HCT116 (cell line): ENCODE results near the gene KIFAP3. TPM values are rescaled to one million over a fixed set of nuclear protein-coding genes. Genes with fewer than 3 reads are reported as not detected.

Experiments used
- ATAC-seq: fragments of 200-7000 bp; cut with Tn5 transposase; 2 replicates; pipeline ENCODE4 v1.9.1; 2020; ENCODE audit warnings: mild to moderate bottlenecking, moderate library complexity
- BruUV-seq: library from RNA; stranded (reverse); fragments of 400-500 nt; replicated peaks from 2 replicates; lab custom pipeline; 2021; lab: Mats Ljungman, UMichigan
- CTCF ChIA-PET: fragments of 300-600 bp; sonication (Branson Sonifier 250); formaldehyde crosslinking; loops from one replicate; lab custom pipeline; 2021; ENCODE audit warnings: antibody characterized with exemption; lab: Charles Lee
- POLR2A ChIA-PET: fragments of 300-600, 350-600 bp; sonication (Branson Sonifier 250); formaldehyde crosslinking; loops from one replicate; lab custom pipeline; 2021; ENCODE audit warnings: antibody characterized with exemption; lab: Charles Lee
- RAD21 ChIA-PET, 2 experiments: fragments of 300-600 bp; sonication (Branson Sonifier 250); formaldehyde crosslinking; loops; one replicate each; lab custom pipeline; 2023; ENCODE audit warnings: low total read pairs in 2 of 2; ENCODE audit not compliant: uncharacterized antibody in 2 of 2, unreplicated experiment in 2 of 2, low non-redundant PET in 1 of 2; lab: Charles Lee
- DNase-seq: peaks from one replicate; pipeline ENCODE4 v3.0.0-alpha.2; 2010; ENCODE audit warnings: low read depth, low spot score
- H2AFZ ChIP-seq: fragments of 200-600 bp; shearing (Covaris generic), sonication (generic); 2 replicates; pipeline ENCODE4 v1.6.1; 2017; ENCODE audit warnings: low read depth, mixed run types, mixed read lengths, antibody characterized with exemption, low read length; ENCODE audit not compliant: poor library complexity, severe bottlenecking
- H3K27ac ChIP-seq: 2 replicates; pipeline ENCODE4 v1.5.1; 2012; ENCODE audit warnings: low read depth, low read length
- H3K27me3 ChIP-seq: fragments of 200-600 bp; sonication (generic); 2 replicates; pipeline ENCODE4 v1.6.1; 2016; ENCODE audit warnings: mixed run types, low read length, mixed read lengths; ENCODE audit not compliant: insufficient read depth
- H3K36me3 ChIP-seq, 2 experiments: fragments of 200-500 bp in 1 of 2; fragments of 200-600 bp in 1 of 2; sonication (Bioruptor generic) in 1 of 2; sonication (generic) in 1 of 2; 2 replicates each; pipeline versions ENCODE4 v1.5.1 to v1.6.1; 2014 to 2016; ENCODE audit warnings: low read length in 2 of 2, inconsistent platforms in 1 of 2, mixed read lengths in 1 of 2, mixed run types in 1 of 2; ENCODE audit not compliant: insufficient read depth in 2 of 2, control insufficient read depth in 1 of 2
- H3K4me1 ChIP-seq, 2 experiments: fragments of 200-600 bp in 1 of 2; sonication (generic) in 1 of 2; 2 replicates each; pipeline versions ENCODE4 v1.5.1 to v1.6.1; 2012 to 2017; ENCODE audit warnings: low read length in 2 of 2, inconsistent platforms in 1 of 2, mild to moderate bottlenecking in 1 of 2, mixed read lengths in 1 of 2, mixed run types in 1 of 2, moderate library complexity in 1 of 2; ENCODE audit not compliant: insufficient read depth in 2 of 2, control insufficient read depth in 1 of 2
- H3K4me2 ChIP-seq: fragments of 200-600 bp; sonication (generic); 2 replicates; pipeline ENCODE4 v1.6.1; 2017; ENCODE audit warnings: mixed run types, low read length, mixed read lengths
- H3K4me3 ChIP-seq, 2 experiments: fragments of 200-600 bp in 1 of 2; sonication (generic) in 1 of 2; replicated peaks in 1 of 2; 2 replicates each; pipeline ENCODE4 v1.5.1; 2011 to 2016; ENCODE audit warnings: low read length in 2 of 2, control low read depth in 1 of 2, low read depth in 1 of 2, mild to moderate bottlenecking in 1 of 2, mixed read lengths in 1 of 2, mixed run types in 1 of 2
- H3K79me2 ChIP-seq: fragments of 200-600 bp; sonication (generic); 2 replicates; pipeline ENCODE4 v1.6.1; 2017; ENCODE audit warnings: mild to moderate bottlenecking, mixed run types, low read length, moderate library complexity, mixed read lengths; ENCODE audit not compliant: insufficient read depth
- H3K9ac ChIP-seq: fragments of 200-600 bp; sonication (generic); 2 replicates; pipeline ENCODE4 v1.6.1; 2016; ENCODE audit warnings: low read length, mixed read lengths
- H3K9me2 ChIP-seq: fragments of 200-600 bp; sonication (generic), shearing (Covaris generic); 2 replicates; pipeline ENCODE4 v1.6.1; 2017; ENCODE audit warnings: mixed run types, mild to moderate bottlenecking, moderate library complexity; ENCODE audit not compliant: insufficient read depth
- H3K9me3 ChIP-seq, 2 experiments: fragments of 200-500 bp in 1 of 2; fragments of 200-600 bp in 1 of 2; sonication (Bioruptor generic) in 1 of 2; sonication (generic) in 1 of 2; 2 replicates each; pipeline ENCODE4 v1.6.1; 2014 to 2017; ENCODE audit warnings: low read length in 2 of 2, mixed read lengths in 2 of 2, inconsistent platforms in 1 of 2, low read depth in 1 of 2, mild to moderate bottlenecking in 1 of 2, mixed run types in 1 of 2, moderate library complexity in 1 of 2; ENCODE audit not compliant: control insufficient read depth in 1 of 2, insufficient read depth in 1 of 2
- H4K20me1 ChIP-seq: fragments of 200-600 bp; sonication (generic), shearing (Covaris generic); 2 replicates; pipeline ENCODE4 v1.6.1; 2017; ENCODE audit warnings: mixed run types, mild to moderate bottlenecking, moderate library complexity; ENCODE audit not compliant: insufficient read depth
- CBX3 ChIP-seq: IDR thresholded peaks from 2 replicates; pipeline ENCODE4 v1.6.1; 2012; ENCODE audit warnings: low read depth
- ELF1 ChIP-seq: IDR thresholded peaks from 2 replicates; pipeline ENCODE4 v1.6.1; 2012; ENCODE audit warnings: low read depth, borderline replicate concordance
- EZH2phosphoT487 ChIP-seq: fragments of 200-600 bp; IDR thresholded peaks from 2 replicates; pipeline ENCODE4 v1.6.1; 2018; ENCODE audit warnings: antibody characterized with exemption, borderline replicate concordance
- FOSL1 ChIP-seq: IDR thresholded peaks from 2 replicates; pipeline ENCODE4 v1.6.1; 2012; ENCODE audit warnings: low read depth
- JUND ChIP-seq: IDR thresholded peaks from 2 replicates; pipeline ENCODE4 v1.6.1; 2012
- POLR2A ChIP-seq: IDR thresholded peaks from 2 replicates; pipeline ENCODE4 v1.7.0; 2011; ENCODE audit warnings: borderline replicate concordance; ENCODE audit not compliant: insufficient read depth, insufficient read length; ENCODE audit errors: extremely low read depth
- POLR2AphosphoS5 ChIP-seq: IDR thresholded peaks from 2 replicates; pipeline ENCODE4 v1.6.1; 2011; ENCODE audit warnings: mild to moderate bottlenecking, low read depth, low read length, moderate library complexity
- RAD21 ChIP-seq: IDR thresholded peaks from 2 replicates; pipeline ENCODE4 v1.6.1; 2012; ENCODE audit warnings: low read depth, mild to moderate bottlenecking
- SIN3A ChIP-seq: IDR thresholded peaks from 2 replicates; pipeline ENCODE4 v1.6.1; 2012; ENCODE audit warnings: low read depth
- SP1 ChIP-seq: IDR thresholded peaks from 2 replicates; pipeline ENCODE4 v1.6.1; 2012; ENCODE audit warnings: low read depth
- SRF ChIP-seq: IDR thresholded peaks from 2 replicates; pipeline ENCODE4 v1.6.1; 2012; ENCODE audit warnings: low read depth
- TCF7L2 ChIP-seq: IDR thresholded peaks from 2 replicates; pipeline ENCODE4 v1.7.0; 2011; ENCODE audit warnings: borderline replicate concordance, inconsistent platforms; ENCODE audit not compliant: insufficient read depth, insufficient read length; ENCODE audit errors: extremely low read depth
- YY1 ChIP-seq: IDR thresholded peaks from 2 replicates; pipeline ENCODE4 v1.6.1; 2011; ENCODE audit warnings: low read length, low read depth, moderate library complexity, mild to moderate bottlenecking; ENCODE audit not compliant: insufficient replicate concordance; ENCODE audit errors: extremely low read depth
- ZFX ChIP-seq: fragments of 450-650 bp; IDR thresholded peaks from 2 replicates; pipeline ENCODE4 v1.6.1; 2017
- ZNF274 ChIP-seq: fragments of 200-500 bp; sonication (Bioruptor generic); IDR thresholded peaks from 2 replicates; pipeline ENCODE4 v1.6.1; 2014; ENCODE audit warnings: mild to moderate bottlenecking, low read depth, low read length, inconsistent platforms
- intact Hi-C: fragments of 100-400 bp; cut with micrococcal nuclease; formaldehyde crosslinking; loops from 2 replicates; pipeline ENCODE4 v1.10.0; 2022
- total RNA-seq: library from RNA; stranded (reverse); gene quantifications from one replicate; pipeline ENCODE4 v1.2.1, GENCODE V29; 2021; ENCODE audit not compliant: unreplicated experiment
- TF ChIP-seq, protein P1 (sequence below): IDR thresholded peaks from 2 replicates; pipeline ENCODE4 v1.6.1; 2012
- TF ChIP-seq, protein P2 (sequence below): IDR thresholded peaks from 2 replicates; pipeline ENCODE4 v1.6.1; 2011; ENCODE audit warnings: mild to moderate bottlenecking, low read length, moderate library complexity; ENCODE audit not compliant: insufficient replicate concordance; ENCODE audit errors: extremely low read depth

KIFAP3 gene
- total RNA-seq, 1 experiment from 2014 or later, result 10.8 TPM

DNA sequence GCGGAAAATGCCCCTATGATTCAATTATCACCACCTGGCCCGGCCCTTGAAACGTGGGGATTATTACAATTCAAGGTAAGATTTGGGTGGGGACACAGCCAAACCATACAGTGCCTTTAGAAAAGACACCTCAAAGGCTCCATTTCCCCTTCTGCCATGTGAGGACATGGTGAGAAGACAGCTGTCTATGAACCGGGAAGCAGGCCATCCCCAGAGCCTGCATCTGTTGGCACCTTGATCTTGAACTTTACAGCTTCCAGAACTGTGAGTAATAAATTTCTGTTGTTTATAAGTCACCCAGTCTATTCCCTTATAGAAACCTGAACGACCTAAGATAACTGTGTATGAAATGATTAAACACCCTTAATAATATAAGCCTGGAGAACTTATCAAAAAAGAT lies 61.6 kb downstream of the KIFAP3 start:
- DNase-seq (no peak), ATAC-seq (no peak)
- Histone ChIP-seq H3K9me3 (no peaks in the 10 kb centered on the region), H4K20me1 (no peaks in the 10 kb centered on the region; the same call in 1 of the 2 replicates), H3K9me2 (no peaks in the 10 kb centered on the region), H3K79me2 (no peaks in the 10 kb centered on the region), H2AFZ (no peak overlapping the region), H3K9ac (no peak overlapping the region), H3K4me3 (no peak overlapping the region), H3K36me3 (no peaks in the 10 kb centered on the region), H3K4me1 (no peaks in the 10 kb centered on the region), H3K27ac (no peak overlapping the region), H3K4me2 (no peak overlapping the region), H3K27me3 (no peaks in the 10 kb centered on the region)
- ChIA-PET CTCF (no interaction called here), POLR2A (no interaction called here), RAD21 (no interaction called here)
- TF ChIP-seq SIN3A, result no peak
- TF ChIP-seq ZFX, result no peak
- no peak for TF ChIP-seq JUND
- no peak for TF ChIP-seq SRF
- TF ChIP-seq, protein P1, sequence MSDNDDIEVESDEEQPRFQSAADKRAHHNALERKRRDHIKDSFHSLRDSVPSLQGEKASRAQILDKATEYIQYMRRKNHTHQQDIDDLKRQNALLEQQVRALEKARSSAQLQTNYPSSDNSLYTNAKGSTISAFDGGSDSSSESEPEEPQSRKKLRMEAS, result no peak
- no peak for TF ChIP-seq EZH2phosphoT487
- TF ChIP-seq, protein P2, sequence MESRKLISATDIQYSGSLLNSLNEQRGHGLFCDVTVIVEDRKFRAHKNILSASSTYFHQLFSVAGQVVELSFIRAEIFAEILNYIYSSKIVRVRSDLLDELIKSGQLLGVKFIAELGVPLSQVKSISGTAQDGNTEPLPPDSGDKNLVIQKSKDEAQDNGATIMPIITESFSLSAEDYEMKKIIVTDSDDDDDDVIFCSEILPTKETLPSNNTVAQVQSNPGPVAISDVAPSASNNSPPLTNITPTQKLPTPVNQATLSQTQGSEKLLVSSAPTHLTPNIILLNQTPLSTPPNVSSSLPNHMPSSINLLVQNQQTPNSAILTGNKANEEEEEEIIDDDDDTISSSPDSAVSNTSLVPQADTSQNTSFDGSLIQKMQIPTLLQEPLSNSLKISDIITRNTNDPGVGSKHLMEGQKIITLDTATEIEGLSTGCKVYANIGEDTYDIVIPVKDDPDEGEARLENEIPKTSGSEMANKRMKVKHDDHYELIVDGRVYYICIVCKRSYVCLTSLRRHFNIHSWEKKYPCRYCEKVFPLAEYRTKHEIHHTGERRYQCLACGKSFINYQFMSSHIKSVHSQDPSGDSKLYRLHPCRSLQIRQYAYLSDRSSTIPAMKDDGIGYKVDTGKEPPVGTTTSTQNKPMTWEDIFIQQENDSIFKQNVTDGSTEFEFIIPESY, result no peak
- no peak for TF ChIP-seq CBX3
- TF ChIP-seq ZNF274, result no peak
- no peak for TF ChIP-seq RAD21
- TF ChIP-seq SP1, result no peak
- TF ChIP-seq ELF1, result no peak
- TF ChIP-seq TCF7L2, result no peak
- no peak for TF ChIP-seq FOSL1
- no peak for TF ChIP-seq POLR2AphosphoS5
- no peak for TF ChIP-seq POLR2A
- no peak for TF ChIP-seq YY1
- intact Hi-C loops, result no loop called here
- no TSS peak for BruUV-seq
